Activated CD8-positive, alpha-beta T cell treated with anti-CD3 and anti-CD28 coated beads, Interleukin-2, amount 10 ng/mL, durations not matched to agents 7 days and 5 days (primary cell): ENCODE data around the gene OR10V1. TPM values are rescaled to one million over a fixed set of nuclear protein-coding genes. Genes with fewer than 3 reads are reported as not detected.

Experiments used
- ATAC-seq: fragments of 150-1000 bp; cut with Tn5 transposase; one replicate; pipeline ENCODE4 v1.10.0; 2021; ENCODE audit warnings: moderate library complexity
- CTCF ChIA-PET: fragments of 350-600 bp; sonication (Branson Sonifier 250); formaldehyde crosslinking; loops from one replicate; lab custom pipeline; 2021; ENCODE audit warnings: antibody characterized with exemption; lab: Charles Lee
- POLR2A ChIA-PET: fragments of 350-600 bp; sonication (Branson Sonifier 250); formaldehyde crosslinking; loops from one replicate; lab custom pipeline; 2021; ENCODE audit warnings: antibody characterized with exemption; lab: Charles Lee
- DNase-seq: peaks from one replicate; pipeline ENCODE4 v3.0.0-alpha.2; 2020
- H3K27ac Mint-ChIP-seq: one replicate; pipeline ENCODE4 v1.8.0; 2021; ENCODE audit warnings: mild to moderate bottlenecking, mixed read lengths
- H3K27me3 Mint-ChIP-seq: one replicate; pipeline ENCODE4 v1.8.0; 2021; ENCODE audit warnings: low read depth, mixed read lengths
- H3K36me3 Mint-ChIP-seq: one replicate; pipeline ENCODE4 v1.8.0; 2021; ENCODE audit warnings: low read depth, mixed read lengths
- H3K4me1 Mint-ChIP-seq: one replicate; pipeline ENCODE4 v1.8.0; 2021; ENCODE audit warnings: low read depth, mixed read lengths
- H3K4me3 Mint-ChIP-seq: one replicate; pipeline ENCODE4 v1.8.0; 2021; ENCODE audit warnings: mild to moderate bottlenecking, mixed read lengths
- H3K9me3 Mint-ChIP-seq: one replicate; pipeline ENCODE4 v1.8.0; 2022; ENCODE audit warnings: mixed read lengths; ENCODE audit not compliant: insufficient read depth
- total RNA-seq, 2 experiments: library from RNA; stranded (reverse); gene quantifications; one replicate each; pipeline ENCODE4 v1.2.3, GENCODE V29; 2021

OR10V1 gene
- total RNA-seq, 2 experiments from 2014 or later: not detected

DNA sequence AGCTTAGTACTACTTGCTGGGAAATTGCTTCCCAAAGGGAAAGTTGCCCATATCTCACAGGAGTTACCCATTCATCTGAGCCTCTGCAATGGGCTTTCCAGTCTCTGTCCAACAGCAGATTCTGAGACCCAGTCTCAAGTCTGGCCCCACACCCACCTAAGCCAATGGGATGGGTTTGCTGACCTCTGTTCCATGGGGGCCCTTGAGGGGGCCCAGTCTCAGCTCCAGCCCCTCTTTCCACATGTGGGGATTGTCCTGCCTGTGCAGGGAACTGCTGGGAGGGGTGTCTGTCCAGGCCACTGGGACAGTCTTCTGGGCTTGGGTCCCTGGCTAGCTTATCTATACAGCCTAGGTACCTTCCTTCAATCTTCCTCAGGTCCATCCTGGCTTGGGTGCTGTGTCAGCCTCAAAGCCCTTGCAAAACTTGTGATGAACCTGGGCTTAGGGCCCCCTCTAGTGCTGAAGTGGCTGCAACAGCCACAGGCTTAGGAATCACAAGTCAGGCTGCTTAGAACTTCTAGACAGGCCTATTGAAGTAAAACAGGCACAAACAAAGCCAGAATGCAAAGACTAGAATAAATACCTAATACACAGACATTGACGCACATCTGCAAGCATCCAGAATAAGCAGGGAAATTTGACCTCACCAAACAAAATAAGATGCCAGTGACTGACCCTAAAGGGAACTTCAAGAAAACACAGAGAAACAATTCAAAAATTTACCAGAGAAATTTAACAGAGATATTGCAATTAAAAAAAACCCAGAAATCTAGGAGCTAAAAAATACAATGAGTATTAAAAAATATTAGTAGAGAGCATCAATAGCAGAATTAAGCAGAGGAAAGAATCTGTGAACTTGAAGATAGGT lies 33.1 kb downstream of the OR10V1 start:
- ChIA-PET POLR2A (no interaction called here), CTCF (interaction anchor here (0.9 to 2.7 kb wide), 5 partner anchors 12 to 243 kb away, joined by 3 to 12 read pairs (median 4); partner anchors contain the start of gene PATL1)
- H3K36me3 Mint-ChIP-seq: no peaks in the 10 kb centered on the region
- no peaks in the 10 kb centered on the region for H3K4me1 Mint-ChIP-seq
- H3K27ac Mint-ChIP-seq: no peak overlapping the region
- ATAC-seq (peak; percentile 89), DNase-seq (peak; percentile 67)
- no peak overlapping the region for H3K4me3 Mint-ChIP-seq
- no peaks in the 10 kb centered on the region for H3K9me3 Mint-ChIP-seq
- peaks cover 14% of the 10 kb centered on the region for H3K27me3 Mint-ChIP-seq

DNA sequence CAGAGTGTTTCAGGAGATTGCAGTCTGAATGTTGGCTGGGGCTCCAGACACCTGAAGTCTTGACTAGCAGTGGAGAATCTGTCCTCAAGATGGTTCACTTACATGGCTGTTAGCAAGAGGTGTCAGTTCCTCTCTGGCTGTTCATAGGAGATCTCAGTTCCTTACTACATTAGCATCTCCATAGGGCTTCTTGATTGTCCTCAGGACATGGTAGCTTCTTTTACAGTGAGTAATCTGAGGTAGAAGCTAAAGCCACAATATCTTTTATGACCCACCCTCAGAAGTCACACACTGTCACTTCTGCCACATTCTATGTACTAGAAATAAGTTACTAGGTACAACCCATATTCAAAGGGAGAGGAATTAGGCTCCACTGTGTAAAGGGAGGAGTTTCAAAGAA lies 34.3 kb downstream of the OR10V1 start:
- POLR2A ChIA-PET: no interaction called here
- ATAC-seq (no peak), DNase-seq (no peak)
- no peak overlapping the region for H3K27ac Mint-ChIP-seq
- no peaks in the 10 kb centered on the region for H3K9me3 Mint-ChIP-seq
- no peaks in the 10 kb centered on the region for H3K4me1 Mint-ChIP-seq
- H3K4me3 Mint-ChIP-seq: no peak overlapping the region
- no peaks in the 10 kb centered on the region for H3K36me3 Mint-ChIP-seq
- H3K27me3 Mint-ChIP-seq: peaks cover 8% of the 10 kb centered on the region
- CTCF ChIA-PET: interaction anchor here (2.1 to 2.7 kb wide), 2 partner anchors 18 to 142 kb away, joined by 7 to 12 read pairs; no protein-coding TSS in a partner anchor

DNA sequence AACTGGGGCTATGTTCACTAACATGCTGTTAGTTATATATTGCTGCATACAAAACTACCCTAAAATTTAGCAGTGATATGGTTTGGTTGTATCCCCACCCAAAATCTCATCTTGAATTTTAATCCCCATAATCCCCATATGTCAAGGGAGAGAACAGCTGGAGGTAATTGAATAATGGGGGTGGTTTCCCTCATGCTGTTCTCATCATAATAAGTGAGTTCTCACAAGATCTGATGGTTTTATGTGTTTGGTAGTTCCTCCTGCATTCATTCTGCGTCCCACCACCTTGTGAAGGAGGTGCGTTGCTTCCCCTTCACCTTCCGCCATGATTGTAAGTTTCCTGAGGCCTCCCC lies 34.9 kb downstream of the OR10V1 start:
- DNase-seq (no peak), ATAC-seq (no peak)
- no peak overlapping the region for H3K4me3 Mint-ChIP-seq
- no peaks in the 10 kb centered on the region for H3K9me3 Mint-ChIP-seq
- POLR2A ChIA-PET: no interaction called here
- peaks cover 3% of the 10 kb centered on the region for H3K27me3 Mint-ChIP-seq
- no peak overlapping the region for H3K27ac Mint-ChIP-seq
- H3K4me1 Mint-ChIP-seq: no peaks in the 10 kb centered on the region
- CTCF ChIA-PET: interaction anchor here (0.8 to 2.7 kb wide), 3 partner anchors 19 to 141 kb away, joined by 3 to 12 read pairs (median 7); no protein-coding TSS in a partner anchor
- no peaks in the 10 kb centered on the region for H3K36me3 Mint-ChIP-seq

DNA sequence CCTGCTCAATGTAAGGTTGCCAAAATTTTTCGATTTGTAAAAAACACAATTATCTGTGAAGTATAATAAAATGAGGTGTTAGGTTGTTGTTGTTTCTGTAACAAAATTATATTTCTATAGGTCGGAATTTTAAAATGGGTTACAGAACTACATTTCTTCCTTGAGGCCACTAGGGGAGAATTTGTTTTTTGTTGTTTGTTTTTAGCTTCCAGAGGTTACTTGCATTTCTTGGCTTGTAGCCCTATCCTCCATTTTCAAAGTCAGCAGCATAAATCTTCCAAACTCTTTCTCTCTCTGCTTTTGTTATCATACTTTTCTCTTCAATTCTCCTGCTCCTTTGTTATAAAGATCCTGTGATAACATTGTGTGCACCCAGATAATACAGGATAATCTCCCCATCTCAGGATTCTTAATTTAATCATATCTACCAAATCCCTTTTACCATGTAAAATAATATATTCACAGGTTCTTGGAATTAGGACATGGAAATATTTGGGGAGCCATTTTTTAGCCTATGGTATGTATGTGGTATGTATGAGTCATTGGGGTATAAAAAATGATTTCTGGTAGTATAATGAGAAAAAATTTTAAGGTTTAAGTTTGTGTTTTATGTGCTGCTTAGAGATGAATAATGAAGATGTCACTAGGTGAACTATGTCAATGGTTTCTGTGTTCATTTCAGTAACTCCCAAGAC lies 35.4 kb downstream of the OR10V1 start:
- ATAC-seq: no peak
- CTCF ChIA-PET: interaction anchor here (0.8 to 2.1 kb wide), 6 partner anchors 9 to 493 kb away, joined by 3 to 7 read pairs (median 3); no protein-coding TSS in a partner anchor
- H3K27ac Mint-ChIP-seq: no peak overlapping the region

DNA sequence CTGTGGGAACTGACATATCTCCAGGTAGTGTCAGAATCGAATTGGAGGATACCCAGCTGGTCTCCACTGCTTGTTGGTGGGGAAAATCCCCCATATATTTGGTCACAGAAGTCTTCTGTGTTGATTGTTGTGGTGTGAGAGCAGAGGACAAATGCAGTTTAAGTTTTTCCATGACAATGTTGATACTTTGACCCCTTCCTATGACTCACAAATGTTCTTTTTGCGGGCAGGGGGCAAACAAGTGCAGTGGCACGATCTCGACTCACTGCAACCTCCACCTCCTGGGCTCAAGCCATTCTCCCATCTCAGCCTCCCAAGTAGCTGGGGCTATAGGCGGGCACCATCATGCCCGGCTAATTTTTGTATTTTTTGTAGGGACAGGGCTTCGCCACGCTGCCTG lies 37.4 kb downstream of the OR10V1 start:
- H3K36me3 Mint-ChIP-seq: no peaks in the 10 kb centered on the region
- H3K4me3 Mint-ChIP-seq: no peak overlapping the region
- no peak overlapping the region for H3K27ac Mint-ChIP-seq
- ChIA-PET CTCF (interaction anchor here (1.7 kb wide), 1 partner anchor 78 kb away, joined by 3 read pairs; no protein-coding TSS in a partner anchor), POLR2A (interaction anchor here (0.6 kb wide), 1 partner anchor 64 kb away, joined by 3 read pairs; no protein-coding TSS in a partner anchor)
- no peaks in the 10 kb centered on the region for H3K27me3 Mint-ChIP-seq
- DNase-seq (no peak), ATAC-seq (no peak)
- H3K4me1 Mint-ChIP-seq: no peaks in the 10 kb centered on the region
- H3K9me3 Mint-ChIP-seq: no peaks in the 10 kb centered on the region

More for the DNA sequence above, 35.4 kb downstream of the OR10V1 start:
- no peaks in the 10 kb centered on the region for H3K9me3 Mint-ChIP-seq
- peaks cover under 1% of the 10 kb centered on the region for H3K27me3 Mint-ChIP-seq
- no peak overlapping the region for H3K4me3 Mint-ChIP-seq
- POLR2A ChIA-PET: no interaction called here
- H3K36me3 Mint-ChIP-seq: no peaks in the 10 kb centered on the region
- no peaks in the 10 kb centered on the region for H3K4me1 Mint-ChIP-seq
- no peak for DNase-seq

DNA sequence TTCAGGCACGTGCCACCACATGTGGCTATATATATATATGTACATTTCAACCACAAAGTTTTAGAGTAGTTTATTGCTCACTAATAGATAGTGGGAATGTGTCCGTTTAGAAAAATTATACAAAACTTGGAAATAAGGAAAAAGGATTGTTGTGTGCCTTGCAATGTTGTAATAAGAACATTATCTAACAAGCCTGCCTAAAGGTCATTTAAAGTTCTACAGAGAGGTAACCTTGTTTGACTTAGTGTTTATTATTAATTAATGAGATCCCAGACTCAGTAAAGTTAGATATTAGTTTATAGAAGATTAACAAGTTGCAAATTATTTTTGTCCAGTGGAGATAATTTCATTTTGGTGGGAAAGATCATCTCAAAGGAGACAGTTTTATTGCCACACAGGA lies 39.4 kb downstream of the OR10V1 start:
- Mint-ChIP-seq H3K27me3 (no peaks in the 10 kb centered on the region), H3K9me3 (no peaks in the 10 kb centered on the region), H3K4me1 (peaks cover 8% of the 10 kb centered on the region), H3K27ac (no peak overlapping the region), H3K4me3 (no peak overlapping the region), H3K36me3 (no peaks in the 10 kb centered on the region)
- no peak for DNase-seq
- ATAC-seq: no peak
- POLR2A ChIA-PET: no interaction called here
- CTCF ChIA-PET: no interaction called here

DNA sequence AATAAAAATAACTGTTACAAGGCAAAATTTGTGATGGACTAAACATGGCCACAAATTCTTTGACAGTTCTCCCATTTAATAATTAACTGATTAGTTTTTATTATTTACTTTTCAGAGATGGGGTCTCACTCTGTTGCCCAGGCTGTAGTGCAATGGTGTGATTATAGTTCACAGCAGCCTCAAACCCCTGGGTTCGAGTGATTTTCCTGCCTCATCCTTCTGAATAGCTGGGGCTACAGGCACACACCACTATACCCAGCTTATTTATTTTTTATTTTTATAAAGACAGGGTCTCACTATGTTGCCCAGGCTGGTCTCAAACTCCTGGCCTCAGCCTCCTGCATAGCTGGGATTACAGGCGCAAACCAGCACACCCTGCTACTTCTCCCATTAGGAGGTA lies 40.4 kb downstream of the OR10V1 start:
- Mint-ChIP-seq H3K4me3 (no peak overlapping the region), H3K9me3 (no peaks in the 10 kb centered on the region), H3K27me3 (no peaks in the 10 kb centered on the region), H3K36me3 (no peaks in the 10 kb centered on the region), H3K4me1 (peaks cover 8% of the 10 kb centered on the region), H3K27ac (no peak overlapping the region)
- DNase-seq (no peak), ATAC-seq (no peak)
- CTCF ChIA-PET: interaction anchor here (0.7 kb wide), 1 partner anchor 137 kb away, joined by 3 read pairs; the partner anchor contains the start of gene MRPL16
- POLR2A ChIA-PET: no interaction called here

DNA sequence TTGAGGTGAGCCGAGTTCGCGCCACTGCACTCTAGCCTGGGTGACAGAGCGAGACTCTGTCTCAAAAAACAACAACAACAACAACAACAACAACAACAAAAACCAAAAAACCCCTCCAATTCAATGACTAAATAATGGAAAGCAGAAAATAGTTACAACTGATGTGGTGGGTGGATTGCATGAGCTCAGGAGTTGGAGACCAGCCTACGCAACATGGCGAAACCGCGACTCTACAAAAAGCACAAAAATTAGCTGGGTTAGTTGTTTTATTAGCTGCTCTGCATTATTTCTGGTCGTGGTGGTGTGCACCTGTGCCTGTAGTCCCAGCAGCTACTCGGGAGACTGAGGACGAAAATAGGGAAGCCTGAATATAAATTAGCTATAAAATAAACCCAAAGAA lies 42.2 kb downstream of the OR10V1 start:
- H3K27ac Mint-ChIP-seq: no peak overlapping the region
- DNase-seq (no peak), ATAC-seq (no peak)
- no peaks in the 10 kb centered on the region for H3K9me3 Mint-ChIP-seq
- H3K27me3 Mint-ChIP-seq: no peaks in the 10 kb centered on the region
- POLR2A ChIA-PET: no interaction called here
- CTCF ChIA-PET: no interaction called here
- H3K4me1 Mint-ChIP-seq: peaks cover 25% of the 10 kb centered on the region
- H3K36me3 Mint-ChIP-seq: peaks cover 10% of the 10 kb centered on the region
- H3K4me3 Mint-ChIP-seq: no peak overlapping the region

DNA sequence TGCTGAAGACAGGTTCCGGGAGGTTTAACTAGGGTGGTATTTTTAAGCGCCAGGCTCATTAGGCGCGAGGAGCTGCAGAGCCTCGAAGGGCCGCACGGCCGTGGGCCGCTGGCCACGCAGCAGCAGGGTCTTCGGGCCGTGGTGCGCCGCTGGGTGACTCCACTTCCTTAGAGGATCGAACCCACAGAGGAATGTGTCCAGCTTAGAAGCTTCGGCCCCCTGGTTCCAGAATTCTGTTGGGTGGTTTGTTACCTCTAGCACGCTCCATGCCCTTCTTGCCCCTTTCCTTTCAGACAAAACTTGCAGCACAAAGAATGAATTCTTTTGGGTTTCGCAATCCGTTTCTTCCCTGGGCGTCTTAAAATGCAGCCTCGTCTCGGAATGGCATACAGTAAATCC lies 44.0 kb downstream of the OR10V1 start:
- Mint-ChIP-seq H3K4me1 (peaks cover 36% of the 10 kb centered on the region), H3K36me3 (peaks cover 27% of the 10 kb centered on the region), H3K9me3 (no peaks in the 10 kb centered on the region), H3K27me3 (no peaks in the 10 kb centered on the region), H3K27ac (peak overlapping the region; percentile 97), H3K4me3 (peak overlapping the region; percentile 86)
- ATAC-seq (no peak), DNase-seq (no peak)
- ChIA-PET POLR2A (interaction anchor here (0.6 to 4.7 kb wide), 10 partner anchors 8 to 506 kb away, joined by 3 to 30 read pairs (median 4); partner anchors contain the start of genes MRPL16 and OSBP), CTCF (interaction anchor here (0.9 to 2.2 kb wide), 12 partner anchors 7 to 525 kb away, joined by 3 to 8 read pairs (median 4); partner anchors contain the start of gene MRPL16)

DNA sequence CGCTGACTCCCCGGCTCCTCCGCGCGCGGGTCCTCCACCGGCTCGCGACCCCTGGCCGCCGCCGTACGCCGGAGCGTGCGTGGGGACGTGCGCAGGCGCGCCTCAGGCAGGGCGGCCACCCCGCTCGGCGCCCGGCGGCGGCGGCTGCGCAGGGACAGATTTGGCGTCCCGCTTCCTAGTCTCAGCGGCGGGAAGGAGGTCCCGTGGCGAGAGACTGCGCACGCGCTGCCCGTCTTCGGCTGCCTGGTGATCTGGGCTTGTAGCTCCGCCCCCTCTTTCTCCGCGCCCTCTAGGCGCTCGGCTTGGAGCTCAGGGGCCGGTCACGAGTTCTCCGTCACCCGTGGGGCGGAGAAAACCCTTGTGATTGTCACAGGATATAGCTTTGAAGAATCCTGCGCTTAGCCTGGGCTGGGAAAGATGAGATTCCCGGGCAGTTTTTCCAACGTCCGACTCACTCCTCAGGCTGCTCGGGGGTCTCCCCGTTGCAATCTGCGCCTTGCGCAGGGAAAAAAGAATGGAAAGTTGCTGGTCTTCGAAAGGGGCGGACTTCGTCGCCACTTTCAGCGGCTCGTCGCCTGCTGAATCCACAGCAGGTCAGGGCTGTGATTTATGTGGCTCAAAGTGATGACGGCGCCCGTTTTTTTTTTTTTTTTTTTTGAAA lies 44.6 kb downstream of the OR10V1 start, which contains the start of gene PATL1:
Gene PATL1, minus strand, starts transcription at position 88 of the 661 bp plus-strand sequence. CDS start 142 bp downstream, outside the sequence.
- DNase-seq (peak; percentile 100), ATAC-seq (peak; percentile 95)
- H3K9me3 Mint-ChIP-seq: no peaks in the 10 kb centered on the region
- peak within 1 kb of the TSS; percentile 86 for H3K4me3 Mint-ChIP-seq
- H3K27ac Mint-ChIP-seq: peak within 1 kb of the TSS; percentile 97
- CTCF ChIA-PET: interaction anchor here (0.6 to 2.2 kb wide), 14 partner anchors 8 to 525 kb away, joined by 3 to 8 read pairs (median 4); partner anchors contain the start of genes MRPL16 and OSBP
- H3K36me3 Mint-ChIP-seq: peaks cover 30% of the 10 kb centered on the region
- H3K27me3 Mint-ChIP-seq: no peaks in the 10 kb centered on the region
- H3K4me1 Mint-ChIP-seq: peaks cover 38% of the 10 kb centered on the region
- POLR2A ChIA-PET: interaction anchor here (0.6 to 4.7 kb wide), 13 partner anchors 8 to 506 kb away, joined by 3 to 30 read pairs (median 3); partner anchors contain the start of genes MRPL16 and OSBP
